ENCODE measurements around the gene WRNIP1.

DNA sequence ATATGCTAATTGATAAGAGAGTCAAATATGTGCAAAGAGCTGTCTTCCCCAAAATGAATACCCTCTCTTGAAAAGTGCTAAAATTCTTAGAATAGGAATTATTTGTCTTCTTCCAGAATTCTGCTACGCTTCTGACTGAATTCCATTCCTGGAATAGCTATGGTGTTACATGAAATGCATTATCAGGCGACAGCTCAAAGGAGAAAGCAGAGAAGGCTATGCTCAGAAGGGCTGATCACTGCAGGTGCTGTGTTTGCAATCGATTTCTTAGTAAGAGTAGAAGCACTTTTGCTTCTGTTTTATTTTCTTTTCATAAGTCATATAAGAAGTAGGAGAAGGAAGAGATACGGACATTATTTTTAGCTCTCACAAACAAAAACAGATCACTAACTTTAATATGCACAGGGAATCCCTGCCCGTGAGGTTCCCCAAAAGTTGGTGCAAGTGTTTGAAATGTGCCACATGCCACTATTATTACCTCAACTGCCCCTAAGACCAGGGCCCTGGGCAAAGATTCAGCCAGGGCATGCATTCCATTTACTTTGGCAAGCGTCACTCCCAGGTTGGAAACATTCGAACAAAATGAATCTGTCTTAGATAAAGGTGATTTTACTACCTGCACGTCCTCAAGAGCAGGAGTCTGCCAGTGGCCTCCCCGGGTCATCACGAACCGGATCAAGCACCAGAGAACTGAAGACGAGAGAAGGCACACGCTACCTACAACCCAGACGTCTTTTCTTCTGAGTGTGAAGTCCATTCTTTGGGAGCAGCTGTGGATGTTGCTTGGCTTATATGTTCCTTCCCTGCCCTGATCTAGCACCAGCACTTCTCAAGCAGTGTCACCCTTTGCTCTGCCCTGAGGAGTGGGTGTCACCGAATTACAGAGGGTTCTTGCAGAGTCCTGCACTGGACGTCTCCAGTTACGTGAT, 21.6 kb upstream of the WRNIP1 start:
- TF ChIP-seq TEAD4 (IDR thresholded peaks at IDR 0.05) = no peak
- TF ChIP-seq, protein P1, sequence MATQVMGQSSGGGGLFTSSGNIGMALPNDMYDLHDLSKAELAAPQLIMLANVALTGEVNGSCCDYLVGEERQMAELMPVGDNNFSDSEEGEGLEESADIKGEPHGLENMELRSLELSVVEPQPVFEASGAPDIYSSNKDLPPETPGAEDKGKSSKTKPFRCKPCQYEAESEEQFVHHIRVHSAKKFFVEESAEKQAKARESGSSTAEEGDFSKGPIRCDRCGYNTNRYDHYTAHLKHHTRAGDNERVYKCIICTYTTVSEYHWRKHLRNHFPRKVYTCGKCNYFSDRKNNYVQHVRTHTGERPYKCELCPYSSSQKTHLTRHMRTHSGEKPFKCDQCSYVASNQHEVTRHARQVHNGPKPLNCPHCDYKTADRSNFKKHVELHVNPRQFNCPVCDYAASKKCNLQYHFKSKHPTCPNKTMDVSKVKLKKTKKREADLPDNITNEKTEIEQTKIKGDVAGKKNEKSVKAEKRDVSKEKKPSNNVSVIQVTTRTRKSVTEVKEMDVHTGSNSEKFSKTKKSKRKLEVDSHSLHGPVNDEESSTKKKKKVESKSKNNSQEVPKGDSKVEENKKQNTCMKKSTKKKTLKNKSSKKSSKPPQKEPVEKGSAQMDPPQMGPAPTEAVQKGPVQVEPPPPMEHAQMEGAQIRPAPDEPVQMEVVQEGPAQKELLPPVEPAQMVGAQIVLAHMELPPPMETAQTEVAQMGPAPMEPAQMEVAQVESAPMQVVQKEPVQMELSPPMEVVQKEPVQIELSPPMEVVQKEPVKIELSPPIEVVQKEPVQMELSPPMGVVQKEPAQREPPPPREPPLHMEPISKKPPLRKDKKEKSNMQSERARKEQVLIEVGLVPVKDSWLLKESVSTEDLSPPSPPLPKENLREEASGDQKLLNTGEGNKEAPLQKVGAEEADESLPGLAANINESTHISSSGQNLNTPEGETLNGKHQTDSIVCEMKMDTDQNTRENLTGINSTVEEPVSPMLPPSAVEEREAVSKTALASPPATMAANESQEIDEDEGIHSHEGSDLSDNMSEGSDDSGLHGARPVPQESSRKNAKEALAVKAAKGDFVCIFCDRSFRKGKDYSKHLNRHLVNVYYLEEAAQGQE (IDR thresholded peaks at IDR 0.05; ENCODE audit: low read depth) = no peak
- no peak for TF ChIP-seq EP300 (IDR thresholded peaks at IDR 0.05; ENCODE audit: borderline replicate concordance)
- TF ChIP-seq, protein P2, sequence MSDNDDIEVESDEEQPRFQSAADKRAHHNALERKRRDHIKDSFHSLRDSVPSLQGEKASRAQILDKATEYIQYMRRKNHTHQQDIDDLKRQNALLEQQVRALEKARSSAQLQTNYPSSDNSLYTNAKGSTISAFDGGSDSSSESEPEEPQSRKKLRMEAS (IDR thresholded peaks at IDR 0.05) = no peak
- no peak for TF ChIP-seq ZBTB7A (IDR thresholded peaks at IDR 0.05; ENCODE audit: low read depth)
- TF ChIP-seq RAD21 (IDR thresholded peaks at IDR 0.05; ENCODE audit: low read depth) = no peak
- TF ChIP-seq NFIC (IDR thresholded peaks at IDR 0.05) = no peak
- TF ChIP-seq TAF1 (IDR thresholded peaks at IDR 0.05; ENCODE audit: low read depth) = no peak
- TF ChIP-seq EGR1 (IDR thresholded peaks at IDR 0.05) = no peak

Measured in Ishikawa (cell line).